HAP-1 (cell line): ENCODE measurements around the gene GORASP1.

Experiments
- DNase-seq, 2 experiments: peaks; one replicate each; pipeline ENCODE4 v3.0.0-alpha.2; 2016 to 2020; ENCODE audit warnings: low spot score in 2 of 2
- H3K27me3 ChIP-seq: fragments of 250-450 bp; sonication (Bioruptor Pico); 2 replicates; pipeline ENCODE4 v1.5.1; 2020; ENCODE audit warnings: low read depth, mild to moderate bottlenecking, moderate library complexity
- H3K36me3 ChIP-seq: fragments of 250-450 bp; sonication (Bioruptor Pico); replicated peaks from 2 replicates; pipeline ENCODE4 v1.5.1; 2020; ENCODE audit warnings: mild to moderate bottlenecking
- H3K4me1 ChIP-seq: fragments of 250-450 bp; sonication (Bioruptor Pico); 2 replicates; pipeline ENCODE4 v1.5.1; 2020; ENCODE audit warnings: mild to moderate bottlenecking
- H3K4me3 ChIP-seq: fragments of 250-450 bp; sonication (Bioruptor Pico); 2 replicates; pipeline ENCODE4 v1.5.1; 2020; ENCODE audit warnings: mild to moderate bottlenecking, moderate library complexity
- H3K9me3 ChIP-seq: fragments of 250-450 bp; sonication (Bioruptor Pico); 2 replicates; pipeline ENCODE4 v1.5.1; 2020; ENCODE audit warnings: mild to moderate bottlenecking, moderate library complexity
- in situ Hi-C: fragments of 300-500 bp; cut with MboI; formaldehyde crosslinking; loops from 3 replicates; pipeline ENCODE4 v1.14.3; 2020; ENCODE audit warnings: low sequenced_read_pairs, inconsistent platforms, mixed read lengths

GORASP1 gene

GRCh38 chr3:39146083-39146501, 38.7 kb upstream of the GORASP1 start:
- Histone ChIP-seq H3K27me3 (no peaks in the 10 kb centered on the region), H3K9me3 (no peaks in the 10 kb centered on the region), H3K4me1 (peaks cover 8% of the 10 kb centered on the region), H3K4me3 (no peak overlapping the region), H3K36me3 (peaks cover 15% of the 10 kb centered on the region)
- in situ Hi-C loops, result no loop called here
- no peak for DNase-seq

- no peaks in the 10 kb centered on the region for H3K9me3 ChIP-seq
- H3K4me1 ChIP-seq, result no peaks in the 10 kb centered on the region; the same call in 1 of the 2 replicates
- in situ Hi-C loops, result no loop called here
- H3K4me3 ChIP-seq, result no peak overlapping the region
- H3K36me3 ChIP-seq, result peaks cover 15% of the 10 kb centered on the region
- no peaks in the 10 kb centered on the region for H3K27me3 ChIP-seq
- no peak for DNase-seq
Observed at GRCh38 chr3:39144748-39145380, 37.4 kb upstream of the GORASP1 start.

- H3K4me1 ChIP-seq, result no peaks in the 10 kb centered on the region; the same call in 1 of the 2 replicates
- DNase-seq, result no peak
- no peak overlapping the region for H3K4me3 ChIP-seq
- peaks cover 15% of the 10 kb centered on the region for H3K36me3 ChIP-seq
- in situ Hi-C loops, result no loop called here
- H3K27me3 ChIP-seq, result no peaks in the 10 kb centered on the region
- no peaks in the 10 kb centered on the region for H3K9me3 ChIP-seq
Observed at GRCh38 chr3:39144095-39144747, 36.8 kb upstream of the GORASP1 start.

GRCh38 chr3:39143051-39143885, 35.8 kb upstream of the GORASP1 start:
- in situ Hi-C loops, result no loop called here
- Histone ChIP-seq H3K9me3 (no peaks in the 10 kb centered on the region), H3K36me3 (peaks cover 15% of the 10 kb centered on the region), H3K4me1 (no peaks in the 10 kb centered on the region; the same call in 1 of the 2 replicates), H3K27me3 (no peaks in the 10 kb centered on the region), H3K4me3 (no peak overlapping the region)
- no peak for DNase-seq

- peaks cover 15% of the 10 kb centered on the region for H3K36me3 ChIP-seq
- H3K9me3 ChIP-seq, result no peaks in the 10 kb centered on the region
Observed at GRCh38 chr3:39142067-39142466, 34.6 kb upstream of the GORASP1 start.

GRCh38 chr3:39141171-39141995, 34.0 kb upstream of the GORASP1 start:
- no peaks in the 10 kb centered on the region for H3K9me3 ChIP-seq
- H3K36me3 ChIP-seq, result peaks cover 15% of the 10 kb centered on the region
- in situ Hi-C loops, result no loop called here
- no peaks in the 10 kb centered on the region for H3K4me1 ChIP-seq
- H3K27me3 ChIP-seq, result no peaks in the 10 kb centered on the region
- H3K4me3 ChIP-seq, result no peak overlapping the region
- DNase-seq, result no peak

More at GRCh38 chr3:39142067-39142466, 34.6 kb upstream of the GORASP1 start:
- Histone ChIP-seq H3K27me3 (no peaks in the 10 kb centered on the region), H3K4me1 (no peaks in the 10 kb centered on the region; the same call in 1 of the 2 replicates), H3K4me3 (no peak overlapping the region)
- in situ Hi-C loops, result no loop called here
- DNase-seq, result no peak

- Histone ChIP-seq H3K27me3 (no peaks in the 10 kb centered on the region), H3K4me1 (no peaks in the 10 kb centered on the region), H3K36me3 (peaks cover 9% of the 10 kb centered on the region), H3K9me3 (no peaks in the 10 kb centered on the region), H3K4me3 (no peak overlapping the region)
- in situ Hi-C loops, result no loop called here
- DNase-seq, result no peak
Observed at GRCh38 chr3:39140341-39140971, 33.0 kb upstream of the GORASP1 start.

- Histone ChIP-seq H3K27me3 (no peaks in the 10 kb centered on the region), H3K4me3 (no peak overlapping the region), H3K4me1 (no peaks in the 10 kb centered on the region), H3K9me3 (no peaks in the 10 kb centered on the region), H3K36me3 (peaks cover 8% of the 10 kb centered on the region)
- in situ Hi-C loops, result no loop called here
- DNase-seq, result no peak
Observed at GRCh38 chr3:39139442-39139841, 32.0 kb upstream of the GORASP1 start.

- in situ Hi-C loops, result no loop called here
- Histone ChIP-seq H3K36me3 (peaks cover 8% of the 10 kb centered on the region), H3K4me3 (no peak overlapping the region), H3K4me1 (no peaks in the 10 kb centered on the region), H3K27me3 (no peaks in the 10 kb centered on the region), H3K9me3 (no peaks in the 10 kb centered on the region)
- DNase-seq, result no peak
Observed at GRCh38 chr3:39138804-39139415, 31.5 kb upstream of the GORASP1 start.

GRCh38 chr3:39137991-39138803, 30.8 kb upstream of the GORASP1 start:
- Histone ChIP-seq H3K27me3 (no peaks in the 10 kb centered on the region), H3K4me3 (no peak overlapping the region), H3K9me3 (no peaks in the 10 kb centered on the region), H3K4me1 (no peaks in the 10 kb centered on the region), H3K36me3 (peaks cover 5% of the 10 kb centered on the region)
- DNase-seq, result no peak
- in situ Hi-C loops, result no loop called here

- no peak overlapping the region for H3K4me3 ChIP-seq
- peaks cover under 1% of the 10 kb centered on the region; the same call in 1 of the 2 replicates for H3K36me3 ChIP-seq
- no peaks in the 10 kb centered on the region for H3K9me3 ChIP-seq
- in situ Hi-C loops, result no loop called here
- no peaks in the 10 kb centered on the region for H3K27me3 ChIP-seq
- no peaks in the 10 kb centered on the region for H3K4me1 ChIP-seq
- DNase-seq, result no peak
Observed at GRCh38 chr3:39137435-39137936, 30.1 kb upstream of the GORASP1 start.
